Measurements from ENCODE around the gene SETD4. TPM values are rescaled to one million over a fixed set of nuclear protein-coding genes. Genes with fewer than 3 reads are reported as not detected.

Gene SETD4
- total RNA-seq, 4 donors from 2014 or later: 27.6 to 41.1 (median 31.1) TPM

- Histone ChIP-seq H3K27ac (no peak overlapping the region), H3K9me3 (peaks cover 0 to 2% (median 0%) of the 10 kb centered on the region in 4 donors), H3K4me1 (no peaks in the 10 kb centered on the region), H3K27me3 (no peaks in the 10 kb centered on the region), H3K36me3 (no peaks in the 10 kb centered on the region), H3K4me3 (no peak overlapping the region)
- TF ChIP-seq EP300 (IDR thresholded peaks at IDR 0.05) (no peak), POLR2A (IDR thresholded peaks at IDR 0.05) (no peak), CTCF (IDR thresholded peaks at IDR 0.05) (no peak)
- WGBS, 2 donors: 96% methylated on average over 11 of the region's 11 CpGs
- no peak for DNase-seq (ENCODE audit: low spot score in 2 of 2)
Measured at GRCh38 chr21:36003776-36004175, 56.5 kb downstream of the SETD4 start.

GRCh38 chr21:35996217-35996616, 64.1 kb downstream of the SETD4 start:
- no peak overlapping the region for H3K27ac ChIP-seq
- no peak for DNase-seq (ENCODE audit: low spot score in 2 of 2)
- H3K4me1 ChIP-seq: no peaks in the 10 kb centered on the region
- no peak for TF ChIP-seq EP300 (IDR thresholded peaks at IDR 0.05)
- no peak for TF ChIP-seq POLR2A (IDR thresholded peaks at IDR 0.05)
- TF ChIP-seq CTCF (IDR thresholded peaks at IDR 0.05): no peak
- H3K4me3 ChIP-seq: no peak overlapping the region
- H3K27me3 ChIP-seq: no peaks in the 10 kb centered on the region
- no peaks in the 10 kb centered on the region for H3K9me3 ChIP-seq
- H3K36me3 ChIP-seq: no peaks in the 10 kb centered on the region

GRCh38 chr21:35995522-35996088, 64.7 kb downstream of the SETD4 start:
- H3K9me3 ChIP-seq: no peaks in the 10 kb centered on the region
- 64 to 71% methylated on average over 4 of the region's 4 CpGs for WGBS, 2 donors
- no peaks in the 10 kb centered on the region for H3K27me3 ChIP-seq
- no peaks in the 10 kb centered on the region for H3K4me1 ChIP-seq
- no peak for TF ChIP-seq POLR2A (IDR thresholded peaks at IDR 0.05)
- TF ChIP-seq CTCF (IDR thresholded peaks at IDR 0.05): no peak
- no peak for TF ChIP-seq EP300 (IDR thresholded peaks at IDR 0.05)
- no peak for DNase-seq (ENCODE audit: low spot score in 2 of 2)
- H3K27ac ChIP-seq: no peak overlapping the region
- H3K4me3 ChIP-seq: no peak overlapping the region
- no peaks in the 10 kb centered on the region for H3K36me3 ChIP-seq

- WGBS, 2 donors: 45 to 69% methylated on average over 2 to 4 of the region's 4 CpGs
- TF ChIP-seq EP300 (IDR thresholded peaks at IDR 0.05) (no peak), POLR2A (IDR thresholded peaks at IDR 0.05) (no peak), CTCF (IDR thresholded peaks at IDR 0.05) (no peak)
Measured at GRCh38 chr21:35994613-35995012, 65.7 kb downstream of the SETD4 start.

GRCh38 chr21:35993875-35994490, 66.3 kb downstream of the SETD4 start:
- Histone ChIP-seq H3K9me3 (no peaks in the 10 kb centered on the region), H3K27me3 (no peaks in the 10 kb centered on the region), H3K36me3 (no peaks in the 10 kb centered on the region), H3K4me1 (peaks cover 0 to 12% (median 0%) of the 10 kb centered on the region in 4 donors), H3K27ac (no peak overlapping the region), H3K4me3 (no peak overlapping the region)
- WGBS, 2 donors: 71% methylated on average over 3 of the region's 3 CpGs
- TF ChIP-seq CTCF (IDR thresholded peaks at IDR 0.05): no peak
- no peak for TF ChIP-seq POLR2A (IDR thresholded peaks at IDR 0.05)
- TF ChIP-seq EP300 (IDR thresholded peaks at IDR 0.05): no peak
- no peak for DNase-seq (ENCODE audit: low spot score in 2 of 2)

More at GRCh38 chr21:35994613-35995012, 65.7 kb downstream of the SETD4 start:
- DNase-seq (ENCODE audit: low spot score in 2 of 2): no peak
- no peaks in the 10 kb centered on the region for H3K9me3 ChIP-seq
- H3K4me1 ChIP-seq: peaks cover 0 to 6% (median 0%) of the 10 kb centered on the region in 4 donors
- no peak overlapping the region for H3K27ac ChIP-seq
- H3K4me3 ChIP-seq: no peak overlapping the region
- H3K36me3 ChIP-seq: no peaks in the 10 kb centered on the region
- H3K27me3 ChIP-seq: no peaks in the 10 kb centered on the region

All from tibial nerve (tissue), 4 donors.